Neutrophil (primary cell): ENCODE measurements around the gene TMEM158.
A peak's percentile ranks its signal among the peaks of the same experiment; 100 is the strongest.

Experiments
- H3K27ac ChIP-seq: fragments of 200-600 bp; sonication (generic); 2 replicates; pipeline ENCODE4 v1.5.1; 2016; ENCODE audit warnings: mild to moderate bottlenecking, moderate library complexity
- H3K27me3 ChIP-seq: fragments of 200-600 bp; sonication (generic); 2 replicates; pipeline ENCODE4 v1.6.0; 2016; ENCODE audit warnings: mild to moderate bottlenecking
- H3K36me3 ChIP-seq: fragments of 200-600 bp; sonication (generic); 2 replicates; pipeline ENCODE4 v1.5.1; 2017
- H3K4me1 ChIP-seq, 2 experiments: fragments of 200-600 bp in 1 of 2; sonication (generic) in 1 of 2; 1 replicate in 1 of 2; 2 replicates in 1 of 2; pipeline versions ENCODE4 v1.5.1 to v1.6.1; 2013 to 2016; ENCODE audit warnings: low read depth in 1 of 2, low read length in 1 of 2, mild to moderate bottlenecking in 1 of 2, moderate library complexity in 1 of 2; ENCODE audit not compliant: control insufficient read depth in 1 of 2, insufficient read depth in 1 of 2
- H3K4me3 ChIP-seq, 2 experiments: fragments of 200-600 bp in 1 of 2; sonication (generic) in 1 of 2; 1 replicate in 1 of 2; 2 replicates in 1 of 2; pipeline ENCODE4 v1.5.1; 2013 to 2016; ENCODE audit warnings: low read depth in 1 of 2, low read length in 1 of 2, mild to moderate bottlenecking in 1 of 2, moderate library complexity in 1 of 2
- H3K9me3 ChIP-seq: fragments of 200-600 bp; sonication (generic); 2 replicates; pipeline ENCODE4 v1.5.1; 2016
- TF ChIP-seq, protein P1 (sequence below): fragments of 200-600 bp; sonication (generic); IDR thresholded peaks from 2 replicates; pipeline ENCODE4 v1.5.1; 2016; ENCODE audit warnings: antibody characterized with exemption

TMEM158 gene

DNA sequence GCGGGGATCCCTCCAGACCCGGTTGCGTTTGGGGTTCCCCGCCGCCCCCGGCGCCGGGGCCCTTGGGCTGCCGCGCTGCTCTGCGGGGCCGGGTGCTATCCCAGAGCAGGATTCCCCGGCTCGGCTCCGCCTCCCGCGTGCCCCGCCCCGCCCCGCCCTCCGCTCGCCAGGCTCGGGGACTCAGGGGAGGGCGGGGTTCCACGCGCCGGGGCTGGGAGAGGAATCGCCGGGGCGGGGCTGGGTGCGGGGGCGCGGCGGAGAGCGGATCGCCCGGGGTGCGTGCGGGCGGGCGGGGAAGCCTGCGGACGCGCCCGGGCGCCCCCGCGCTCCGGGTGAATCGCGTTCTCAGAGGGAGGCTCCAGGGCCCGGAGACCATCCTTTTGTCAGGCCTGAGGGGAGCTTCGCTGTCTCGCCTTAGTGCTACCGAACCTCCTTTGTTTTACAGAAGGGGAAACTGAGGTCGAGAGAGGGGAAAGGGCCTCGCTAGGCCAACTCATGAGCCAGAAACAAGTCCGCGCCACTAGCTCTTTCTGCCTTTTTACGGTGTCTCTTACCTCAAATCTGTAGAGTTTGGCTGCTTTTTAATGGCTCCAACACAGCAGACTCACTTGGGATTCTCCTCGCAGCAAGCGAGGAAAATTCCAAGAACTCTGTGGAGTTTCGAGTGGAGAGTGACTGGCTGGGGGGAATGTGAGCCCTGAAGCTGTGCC lies at the start of gene TMEM158:
TSS of gene TMEM158 (minus strand) at position 82 of the 710 bp plus-strand sequence. CDS start 260 bp downstream, outside the sequence.
- TF ChIP-seq, protein P1, sequence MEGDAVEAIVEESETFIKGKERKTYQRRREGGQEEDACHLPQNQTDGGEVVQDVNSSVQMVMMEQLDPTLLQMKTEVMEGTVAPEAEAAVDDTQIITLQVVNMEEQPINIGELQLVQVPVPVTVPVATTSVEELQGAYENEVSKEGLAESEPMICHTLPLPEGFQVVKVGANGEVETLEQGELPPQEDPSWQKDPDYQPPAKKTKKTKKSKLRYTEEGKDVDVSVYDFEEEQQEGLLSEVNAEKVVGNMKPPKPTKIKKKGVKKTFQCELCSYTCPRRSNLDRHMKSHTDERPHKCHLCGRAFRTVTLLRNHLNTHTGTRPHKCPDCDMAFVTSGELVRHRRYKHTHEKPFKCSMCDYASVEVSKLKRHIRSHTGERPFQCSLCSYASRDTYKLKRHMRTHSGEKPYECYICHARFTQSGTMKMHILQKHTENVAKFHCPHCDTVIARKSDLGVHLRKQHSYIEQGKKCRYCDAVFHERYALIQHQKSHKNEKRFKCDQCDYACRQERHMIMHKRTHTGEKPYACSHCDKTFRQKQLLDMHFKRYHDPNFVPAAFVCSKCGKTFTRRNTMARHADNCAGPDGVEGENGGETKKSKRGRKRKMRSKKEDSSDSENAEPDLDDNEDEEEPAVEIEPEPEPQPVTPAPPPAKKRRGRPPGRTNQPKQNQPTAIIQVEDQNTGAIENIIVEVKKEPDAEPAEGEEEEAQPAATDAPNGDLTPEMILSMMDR = no peak
- peak within 1 kb of the TSS; percentile 52 to 54 for H3K4me3 ChIP-seq
- no peak within 1 kb of the TSS for H3K27ac ChIP-seq
- no peaks in the 10 kb centered on the region for H3K36me3 ChIP-seq
- peaks cover 77% of the 10 kb centered on the region for H3K27me3 ChIP-seq
- H3K4me1 ChIP-seq = peaks cover 8 to 11% of the 10 kb centered on the region in 2 experiments
- no peaks in the 10 kb centered on the region for H3K9me3 ChIP-seq

DNA sequence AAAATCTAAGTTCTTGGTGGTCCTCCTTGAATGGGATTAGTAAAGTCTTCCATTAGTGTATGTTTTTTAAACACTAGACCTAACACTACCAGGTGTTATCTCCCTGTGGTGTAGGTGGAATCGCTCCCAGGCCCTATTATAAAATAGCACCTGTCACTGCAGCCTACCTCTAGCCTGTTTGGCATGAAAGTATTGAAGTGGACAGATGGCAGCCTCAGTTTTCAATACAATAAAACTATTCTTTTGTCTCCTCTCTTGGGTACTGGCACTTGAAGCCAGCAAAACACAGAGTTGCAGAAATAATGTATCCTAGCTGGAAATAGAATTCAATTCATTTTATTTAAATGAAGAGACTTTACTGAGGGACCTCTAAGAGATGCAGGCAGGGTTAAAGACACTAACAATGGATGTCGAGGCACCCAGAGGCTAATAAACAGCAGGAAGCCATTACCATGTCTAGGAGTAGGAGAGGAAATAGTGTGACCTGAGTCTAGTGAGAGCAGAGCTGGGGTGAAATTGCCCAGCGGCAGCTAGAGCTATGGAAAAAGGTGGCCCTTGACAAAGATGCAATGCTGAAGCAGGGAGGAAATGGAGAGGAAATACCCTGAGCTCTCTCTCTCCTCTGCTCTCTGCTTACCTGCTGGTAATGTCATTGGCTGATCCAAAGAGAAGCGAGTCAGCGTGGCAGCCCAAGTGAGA lies 49.1 kb upstream of the TMEM158 start:
- Histone ChIP-seq H3K4me1 (no peaks in the 10 kb centered on the region), H3K4me3 (no peak overlapping the region), H3K36me3 (no peaks in the 10 kb centered on the region), H3K27me3 (no peaks in the 10 kb centered on the region), H3K9me3 (no peaks in the 10 kb centered on the region), H3K27ac (no peak overlapping the region)
- TF ChIP-seq, protein P1 = no peak

DNA sequence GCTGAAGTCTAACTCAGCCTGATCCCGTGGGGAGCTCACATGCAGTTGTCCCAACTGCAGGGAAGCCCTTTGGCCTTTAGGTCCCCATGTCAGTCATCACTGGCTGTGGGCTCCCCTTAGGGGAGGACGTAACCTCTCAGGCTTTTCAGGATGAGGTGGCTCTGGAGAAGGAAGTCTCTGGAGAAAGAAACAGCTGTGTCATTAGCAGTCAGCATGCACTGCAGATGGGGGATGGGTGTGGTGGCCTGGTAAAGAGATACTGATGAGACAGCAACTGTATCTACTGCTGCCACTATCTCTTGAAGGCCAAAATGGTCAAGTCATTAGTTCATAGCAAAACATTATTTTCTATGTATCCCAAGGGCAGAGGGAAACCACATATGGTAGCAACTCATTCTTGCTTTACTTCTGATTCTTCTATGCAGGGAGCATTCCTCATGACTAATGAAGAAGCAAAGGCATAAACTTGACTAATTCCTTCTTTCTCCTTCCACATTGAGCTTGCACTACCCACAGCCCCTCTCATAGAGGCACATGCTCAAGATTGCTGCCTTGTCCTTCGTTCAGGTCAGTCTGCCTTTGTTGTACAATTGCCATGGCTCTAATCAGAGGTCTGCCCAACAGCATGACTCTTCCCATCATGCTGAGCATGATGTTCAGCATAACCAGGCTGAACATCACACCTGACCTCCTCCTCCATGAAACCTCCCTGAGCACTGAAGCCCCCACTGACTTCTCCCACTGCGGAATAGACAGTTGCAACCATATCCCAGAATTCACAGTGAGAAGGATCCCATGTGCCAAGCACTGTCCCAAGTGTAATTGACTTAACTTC lies 47.8 kb upstream of the TMEM158 start:
- TF ChIP-seq, protein P1 = no peak
- Histone ChIP-seq H3K27me3 (no peaks in the 10 kb centered on the region), H3K4me3 (no peak overlapping the region), H3K9me3 (no peaks in the 10 kb centered on the region), H3K4me1 (no peaks in the 10 kb centered on the region), H3K27ac (no peak overlapping the region), H3K36me3 (no peaks in the 10 kb centered on the region)

DNA sequence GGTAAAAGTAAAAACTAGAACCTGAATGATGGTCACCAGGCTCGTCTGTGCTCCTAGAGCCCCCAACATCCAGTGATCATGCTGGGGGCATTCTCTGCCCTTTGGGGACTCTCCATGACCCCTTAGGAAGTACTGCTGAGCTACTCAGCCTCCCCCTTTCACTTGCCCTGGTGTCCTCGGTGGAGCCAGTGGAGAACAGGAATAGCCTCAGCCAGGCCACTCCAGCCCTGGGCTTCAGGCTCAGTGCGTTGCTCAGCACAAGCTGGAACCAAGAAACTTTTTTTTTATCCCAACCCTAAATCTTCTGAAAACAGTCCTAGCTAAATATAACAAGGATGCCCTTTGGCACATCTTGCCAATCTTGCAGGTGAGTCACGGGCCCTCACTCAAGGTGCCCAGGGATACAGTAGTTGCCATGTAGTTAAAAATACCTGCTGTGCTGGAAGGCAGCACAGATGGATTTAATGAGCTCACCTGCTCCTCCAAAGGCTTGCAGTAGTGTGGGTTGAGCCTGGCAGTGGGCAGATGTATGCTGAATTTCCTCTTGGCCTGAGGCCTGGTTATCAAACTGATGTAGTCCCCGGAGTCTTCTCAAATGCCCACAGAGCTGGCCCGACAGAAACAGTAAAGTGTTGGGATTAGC lies 46.9 kb upstream of the TMEM158 start:
- no peak overlapping the region for H3K27ac ChIP-seq

More for the DNA sequence above, 46.9 kb upstream of the TMEM158 start:
- H3K27me3 ChIP-seq = no peaks in the 10 kb centered on the region
- H3K4me3 ChIP-seq = no peak overlapping the region
- no peaks in the 10 kb centered on the region for H3K4me1 ChIP-seq
- TF ChIP-seq, protein P1 = no peak
- no peaks in the 10 kb centered on the region for H3K9me3 ChIP-seq
- no peaks in the 10 kb centered on the region for H3K36me3 ChIP-seq
